Fibroblast of lung (primary cell): ENCODE results near the gene CDK2AP2. TPM values are rescaled to one million over a fixed set of nuclear protein-coding genes. Genes with fewer than 3 reads are reported as not detected.
"Not testable (repeated sequence)": the region's sequence is repeated elsewhere in the genome, so short reads cannot be mapped to it uniquely, and the experiment has no call there.

ENCODE experiments used
- DNase-seq, 2 donors: peaks; one replicate each; pipeline versions ENCODE4 v3.0.0 to v3.0.0-alpha.2; 2010; ENCODE audit warnings: low read depth in 2 of 2
- H2AFZ ChIP-seq: 2 replicates; pipeline ENCODE4 v1.5.1; 2012; ENCODE audit warnings: low read length, control low read depth, inconsistent platforms
- H3K27ac ChIP-seq: 2 replicates; pipeline ENCODE4 v1.5.1; 2011; ENCODE audit warnings: low read length, control low read depth; ENCODE audit not compliant: insufficient read depth
- H3K27me3 ChIP-seq: 2 replicates; pipeline ENCODE4 v1.5.1; 2011; ENCODE audit warnings: mild to moderate bottlenecking, low read length; ENCODE audit not compliant: control insufficient read depth, insufficient read depth
- H3K36me3 ChIP-seq: 2 replicates; pipeline ENCODE4 v1.5.1; 2011; ENCODE audit warnings: low read length; ENCODE audit not compliant: control insufficient read depth, insufficient read depth
- H3K4me1 ChIP-seq: 2 replicates; pipeline ENCODE4 v1.5.1; 2011; ENCODE audit warnings: low read length; ENCODE audit not compliant: control insufficient read depth, insufficient read depth; ENCODE audit errors: extremely low read depth
- H3K4me2 ChIP-seq: 2 replicates; pipeline ENCODE4 v1.5.1; 2011; ENCODE audit warnings: low read length, control low read depth; ENCODE audit not compliant: insufficient read depth; ENCODE audit errors: extremely low read depth
- H3K4me3 ChIP-seq, 4 experiments: fragments of 200-600 bp in 1 of 4; sonication (generic) in 1 of 4; replicated peaks in 1 of 4; 2 replicates each; pipeline ENCODE4 v1.5.1; 2011 to 2016; ENCODE audit warnings: low read length in 4 of 4, low read depth in 3 of 4, mild to moderate bottlenecking in 3 of 4, control low read depth in 2 of 4, inconsistent platforms in 1 of 4, mixed read lengths in 1 of 4; ENCODE audit not compliant: insufficient read depth in 1 of 4; ENCODE audit errors: control extremely low read depth in 1 of 4
- H3K79me2 ChIP-seq: 2 replicates; pipeline ENCODE4 v1.5.1; 2012; ENCODE audit warnings: mild to moderate bottlenecking, low read length, inconsistent platforms; ENCODE audit not compliant: control insufficient read depth, insufficient read depth
- H3K9ac ChIP-seq: 2 replicates; pipeline ENCODE4 v1.5.1; 2011; ENCODE audit warnings: mild to moderate bottlenecking, low read length, control low read depth; ENCODE audit not compliant: insufficient read depth
- H3K9me3 ChIP-seq: 2 replicates; pipeline ENCODE4 v1.5.1; 2012; ENCODE audit warnings: low read depth, low read length; ENCODE audit not compliant: control insufficient read depth, insufficient read depth
- H4K20me1 ChIP-seq: 2 replicates; pipeline ENCODE4 v1.5.1; 2011; ENCODE audit warnings: low read length; ENCODE audit not compliant: control insufficient read depth, insufficient read depth; ENCODE audit errors: extremely low read depth
- CTCF ChIP-seq, 2 donors: IDR thresholded peaks in 1 of 2; conservative IDR thresholded peaks in 1 of 2; 1 replicate in 1 of 2; 2 replicates in 1 of 2; pipeline ENCODE4 v1.5.1; 2011 to 2012; ENCODE audit warnings: low read length in 2 of 2, control low read depth in 1 of 2, inconsistent platforms in 1 of 2, low read depth in 1 of 2, mild to moderate bottlenecking in 1 of 2
- EZH2 ChIP-seq: IDR thresholded peaks from 2 replicates; pipeline ENCODE4 v1.5.1; 2012; ENCODE audit warnings: low read length, control low read depth, mild to moderate bottlenecking; ENCODE audit errors: missing control alignments
- polyA plus RNA-seq, 2 donors: library from polyadenylated mRNA; depleted of rRNA in 1 of 2; stranded (reverse) in 1 of 2; unstranded in 1 of 2; fragments of >200 nt; gene quantifications; 2 replicates each; pipeline ENCODE4 v1.2.1, GENCODE V29; 2011 to 2012; ENCODE audit warnings: missing spikeins in 1 of 2
- total RNA-seq: library from RNA; depleted of rRNA; stranded (reverse); fragments of >200 nt; gene quantifications from 2 replicates; pipeline ENCODE4 v1.2.1, GENCODE V29; 2014

CDK2AP2 gene
- total and polyA plus RNA-seq, 2 donors (not counting 1 experiment from before 2014, with no cell fraction given): 7.8 to 19.0 TPM

- peaks cover 5% of the 10 kb centered on the region for H3K27me3 ChIP-seq
- no peaks in the 10 kb centered on the region for H3K9me3 ChIP-seq
- H3K79me2 ChIP-seq: no peaks in the 10 kb centered on the region
- no peak overlapping the region for H3K9ac ChIP-seq
- TF ChIP-seq CTCF (conservative IDR thresholded peaks at IDR 0.05 in 1 of 2, IDR thresholded peaks at IDR 0.05 in 1 of 2; ENCODE audit: low read depth in 1 of 2, low read length in 2 of 2): no peak
- no peak for TF ChIP-seq EZH2
- H3K4me1 ChIP-seq: no peaks in the 10 kb centered on the region
- no peak overlapping the region for H3K4me2 ChIP-seq
- H2AFZ ChIP-seq: no peak overlapping the region
- H3K27ac ChIP-seq: no peak overlapping the region
- no peak for DNase-seq
- H3K36me3 ChIP-seq: no peaks in the 10 kb centered on the region
- H4K20me1 ChIP-seq: no peaks in the 10 kb centered on the region
- no peak overlapping the region for H3K4me3 ChIP-seq
Measured at GRCh38 chr11:67551127-67551526, 43.2 kb upstream of the CDK2AP2 start.

- H3K4me1 ChIP-seq: no peaks in the 10 kb centered on the region
- H3K9ac ChIP-seq: no peak overlapping the region
- H3K27ac ChIP-seq: no peak overlapping the region
Measured at GRCh38 chr11:67548555-67549110, 40.7 kb upstream of the CDK2AP2 start.

DNA sequence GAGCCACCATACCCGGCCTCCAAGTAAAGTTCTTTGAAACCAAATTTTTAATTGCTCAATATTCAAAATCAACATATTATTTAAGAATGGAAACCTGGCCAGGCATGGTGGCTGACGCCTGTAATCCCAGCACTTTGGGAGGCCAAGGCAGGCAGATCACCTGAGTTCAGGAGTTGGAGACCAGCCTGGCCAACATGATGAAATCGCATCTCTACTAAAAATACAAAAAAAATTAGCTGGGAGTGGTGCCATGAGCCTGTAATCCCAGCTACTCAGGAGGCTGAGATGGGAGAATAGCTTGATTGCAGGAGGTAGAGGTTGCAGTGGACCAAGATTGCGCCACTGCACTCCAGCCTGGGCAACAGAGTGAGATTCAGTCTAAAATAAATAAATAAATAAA is 40.1 kb upstream of the CDK2AP2 start:
- H3K4me1 ChIP-seq, H3K9ac ChIP-seq, H2AFZ ChIP-seq, H3K4me2 ChIP-seq, H3K27me3 ChIP-seq, H3K79me2 ChIP-seq, H4K20me1 ChIP-seq, H3K36me3 ChIP-seq, H3K27ac ChIP-seq, DNase-seq, H3K9me3 ChIP-seq, H3K4me3 ChIP-seq: not testable (repeated sequence)

More at GRCh38 chr11:67548555-67549110, 40.7 kb upstream of the CDK2AP2 start:
- no peak for DNase-seq
- Histone ChIP-seq H2AFZ (no peak overlapping the region), H4K20me1 (no peaks in the 10 kb centered on the region), H3K27me3 (peaks cover 5% of the 10 kb centered on the region), H3K79me2 (no peaks in the 10 kb centered on the region), H3K4me3 (no peak overlapping the region), H3K36me3 (no peaks in the 10 kb centered on the region), H3K4me2 (no peak overlapping the region), H3K9me3 (no peaks in the 10 kb centered on the region)
- no peak for TF ChIP-seq CTCF (conservative IDR thresholded peaks at IDR 0.05 in 1 of 2, IDR thresholded peaks at IDR 0.05 in 1 of 2; ENCODE audit: low read depth in 1 of 2, low read length in 2 of 2)
- TF ChIP-seq EZH2: no peak
